PC-3 (cell line): Measurements from ENCODE around the gene FYTTD1. TPM values are rescaled to one million over a fixed set of nuclear protein-coding genes. Genes with fewer than 3 reads are reported as not detected.

ENCODE experiments used
- ATAC-seq: fragments of 200-7000 bp; cut with Tn5 transposase; 2 replicates; pipeline ENCODE4 v1.9.1; 2020; ENCODE audit warnings: mild to moderate bottlenecking, moderate library complexity
- BruUV-seq: library from RNA; stranded (reverse); fragments of 400-500 nt; replicated peaks from 2 replicates; lab custom pipeline; 2021; lab: Mats Ljungman, UMichigan
- CTCF ChIA-PET: fragments of 300-600 bp; sonication (Branson Sonifier 250); formaldehyde crosslinking; loops from one replicate; lab custom pipeline; 2022; ENCODE audit warnings: antibody characterized with exemption; lab: Charles Lee
- POLR2A ChIA-PET: fragments of 300-600 bp; sonication (Branson Sonifier 250); formaldehyde crosslinking; loops from one replicate; lab custom pipeline; 2022; ENCODE audit warnings: antibody characterized with exemption; ENCODE audit not compliant: unreplicated experiment; lab: Charles Lee
- DNase-seq: peaks from one replicate; pipeline ENCODE4 v3.0.0-alpha.2; 2015
- H2AFZ ChIP-seq: fragments of 300-600 bp; sonication (generic); 2 replicates; pipeline ENCODE4 v1.6.0; 2016; ENCODE audit warnings: antibody characterized with exemption, low read length
- H3F3A ChIP-seq: fragments of 300-600 bp; sonication (generic); one replicate; pipeline ENCODE4 v1.6.0; 2017; ENCODE audit warnings: antibody characterized with exemption, low read length, control low read depth, mild to moderate bottlenecking; ENCODE audit not compliant: unreplicated experiment
- H3K27ac ChIP-seq: fragments of 300-600 bp; sonication (generic); 2 replicates; pipeline ENCODE4 v1.5.1; 2016; ENCODE audit warnings: mild to moderate bottlenecking, low read length
- H3K27me3 ChIP-seq: fragments of 300-600 bp; sonication (generic); 2 replicates; pipeline ENCODE4 v1.6.1; 2016; ENCODE audit warnings: low read length, mixed read lengths
- H3K36me3 ChIP-seq: fragments of 300-600 bp; sonication (generic); 2 replicates; pipeline ENCODE4 v1.6.1; 2016; ENCODE audit warnings: low read depth, mixed run types, low read length, mixed read lengths
- H3K4me1 ChIP-seq: fragments of 300-600 bp; sonication (generic); 2 replicates; pipeline ENCODE4 v1.5.1; 2016; ENCODE audit warnings: low read length; ENCODE audit not compliant: insufficient read depth
- H3K4me2 ChIP-seq: fragments of 300-600 bp; sonication (generic); 2 replicates; pipeline ENCODE4 v1.6.0; 2016; ENCODE audit warnings: low read length
- H3K4me3 ChIP-seq: fragments of 300-600 bp; sonication (generic); 2 replicates; pipeline ENCODE4 v1.5.1; 2016; ENCODE audit warnings: mild to moderate bottlenecking, low read length, mixed read lengths
- H3K79me2 ChIP-seq: fragments of 300-600 bp; sonication (generic); 2 replicates; pipeline ENCODE4 v1.6.1; 2017; ENCODE audit warnings: low read length, mixed read lengths
- H3K9ac ChIP-seq: fragments of 300-600 bp; sonication (generic); 2 replicates; pipeline ENCODE4 v1.6.0; 2016; ENCODE audit warnings: mild to moderate bottlenecking, low read length
- H3K9me2 ChIP-seq: fragments of 300-600 bp; sonication (generic); replicated peaks from 2 replicates; pipeline ENCODE4 v1.6.1; 2016; ENCODE audit warnings: mixed run types, low read length, mixed read lengths
- H3K9me3 ChIP-seq: fragments of 300-600 bp; sonication (generic); 2 replicates; pipeline ENCODE4 v1.6.1; 2016; ENCODE audit warnings: low read length, mixed read lengths
- H4K20me1 ChIP-seq: fragments of 300-600 bp; sonication (generic); 2 replicates; pipeline ENCODE4 v1.6.1; 2016; ENCODE audit warnings: low read length, mixed read lengths
- CTCF ChIP-seq: fragments of 300-600 bp; sonication (generic); conservative IDR thresholded peaks from 2 replicates; pipeline ENCODE4 v1.5.1; 2017; ENCODE audit warnings: antibody characterized with exemption, low read depth, mild to moderate bottlenecking, low read length
- EZH2 ChIP-seq: fragments of 300-600 bp; sonication (generic); IDR thresholded peaks from one replicate; pipeline ENCODE4 v1.6.1; 2017; ENCODE audit warnings: antibody characterized with exemption, mild to moderate bottlenecking, low read length; ENCODE audit not compliant: unreplicated experiment
- EZH2phosphoT487 ChIP-seq: fragments of 300-600 bp; sonication (generic); IDR thresholded peaks from 2 replicates; pipeline ENCODE4 v1.6.1; 2018; ENCODE audit warnings: mild to moderate bottlenecking, antibody characterized with exemption, low read length, borderline replicate concordance
- intact Hi-C: fragments of 100-400 bp; cut with micrococcal nuclease; formaldehyde crosslinking; loops from 2 replicates; pipeline ENCODE4 v1.9.0; 2023
- total RNA-seq: library from RNA; depleted of rRNA; stranded (reverse); fragments of >200 nt; gene quantifications from 2 replicates; pipeline ENCODE4 v1.2.3, GENCODE V29; 2014

The FYTTD1 gene
- total RNA-seq, 1 experiment from 2014 or later: 85.4 TPM

DNA sequence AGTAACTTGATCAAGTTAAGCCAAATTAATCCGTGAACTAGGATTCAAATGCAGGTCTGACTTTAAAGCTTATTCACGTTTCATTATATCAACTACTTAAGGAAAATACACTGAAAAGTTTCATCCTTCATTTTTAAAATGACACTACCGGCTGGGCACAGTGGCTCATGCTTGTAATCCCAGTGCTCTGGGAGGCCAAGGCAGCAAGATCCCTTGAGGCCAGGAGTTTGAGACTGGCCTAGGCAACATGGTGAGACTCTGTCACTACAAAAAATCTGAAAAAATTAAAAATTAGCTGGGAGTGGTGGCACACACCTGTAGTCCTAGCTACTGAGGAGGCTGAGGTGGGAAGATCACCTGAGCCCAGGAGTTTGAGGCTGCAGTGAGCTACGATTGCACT lies 16.6 kb upstream of the FYTTD1 start:
- Histone ChIP-seq H2AFZ (no peak overlapping the region), H4K20me1 (no peaks in the 10 kb centered on the region), H3F3A (no peaks in the 10 kb centered on the region), H3K9me2 (no peaks in the 10 kb centered on the region), H3K4me2 (no peak overlapping the region), H3K4me1 (peaks cover 25% of the 10 kb centered on the region), H3K4me3 (no peak overlapping the region), H3K27me3 (no peaks in the 10 kb centered on the region), H3K36me3 (no peaks in the 10 kb centered on the region), H3K9ac (no peak overlapping the region), H3K79me2 (peaks cover 51% of the 10 kb centered on the region), H3K27ac (no peak overlapping the region), H3K9me3 (no peaks in the 10 kb centered on the region)
- POLR2A ChIA-PET: interaction anchor here (0.6 kb wide), 1 partner anchor 161 kb away, joined by 3 read pairs; no protein-coding TSS in a partner anchor
- intact Hi-C loops: no loop called here
- no peak for TF ChIP-seq EZH2
- no peak for DNase-seq
- no peak for ATAC-seq
- BruUV-seq: no TSS peak
- CTCF ChIA-PET: interaction anchor here (0.6 kb wide), 1 partner anchor 18 kb away, joined by 3 read pairs; no protein-coding TSS in a partner anchor

DNA sequence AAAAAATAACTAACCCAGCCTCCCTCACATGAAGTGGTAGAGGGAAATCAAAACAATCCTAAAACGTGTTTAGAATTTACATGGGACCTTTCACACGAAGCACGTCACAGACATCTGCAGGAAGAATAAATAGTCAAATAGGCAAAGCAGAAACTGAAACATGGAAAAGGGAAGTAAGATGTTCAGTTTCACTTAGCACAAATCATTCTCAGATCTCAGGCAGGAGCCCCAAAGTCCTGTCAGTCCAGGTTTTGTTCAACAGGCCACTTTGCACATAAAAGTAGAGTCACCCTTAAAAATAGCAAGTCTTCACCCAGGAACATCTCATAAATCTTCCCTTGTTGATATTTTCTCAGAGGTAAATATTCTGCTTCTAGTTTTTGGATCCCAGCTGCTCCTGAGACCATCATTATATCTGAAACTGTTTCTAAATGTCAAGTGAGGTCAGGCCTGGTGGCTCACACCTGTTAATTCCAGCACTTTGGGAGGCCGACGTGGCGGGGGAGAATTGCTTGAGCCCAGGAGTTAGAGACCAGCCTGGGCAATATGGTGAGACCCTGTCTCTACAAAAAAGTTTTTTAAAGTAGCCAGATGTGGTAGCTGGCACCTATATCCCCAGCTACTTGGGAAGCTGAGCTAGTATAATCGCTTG lies 14.9 kb upstream of the FYTTD1 start:
- DNase-seq: no peak
- Histone ChIP-seq H3F3A (no peaks in the 10 kb centered on the region), H2AFZ (no peak overlapping the region), H3K27me3 (no peaks in the 10 kb centered on the region), H3K9me3 (no peaks in the 10 kb centered on the region), H4K20me1 (no peaks in the 10 kb centered on the region), H3K9me2 (no peaks in the 10 kb centered on the region), H3K79me2 (peaks cover 51% of the 10 kb centered on the region), H3K36me3 (no peaks in the 10 kb centered on the region), H3K27ac (no peak overlapping the region), H3K4me2 (peak overlapping the region; percentile 97; the same call in 1 of the 2 replicates), H3K4me3 (no peak overlapping the region; the same call in 1 of the 2 replicates), H3K9ac (no peak overlapping the region), H3K4me1 (peaks cover 25% of the 10 kb centered on the region)
- BruUV-seq: no TSS peak
- no peak for TF ChIP-seq CTCF
- TF ChIP-seq EZH2: no peak
- TF ChIP-seq EZH2phosphoT487: no peak
- intact Hi-C loops: no loop called here
- ATAC-seq: no peak
- CTCF ChIA-PET: interaction anchor here (0.6 kb wide), 1 partner anchor 23 kb away, joined by 3 read pairs; no protein-coding TSS in a partner anchor
- POLR2A ChIA-PET: no interaction called here

- peak; percentile 14 for ATAC-seq
Measured at GRCh38 chr3:197736010-197736490, 13.6 kb upstream of the FYTTD1 start.

More at GRCh38 chr3:197736010-197736490, 13.6 kb upstream of the FYTTD1 start:
- intact Hi-C loops: no loop called here
- BruUV-seq: no TSS peak
- no peaks in the 10 kb centered on the region for H3K9me3 ChIP-seq
- TF ChIP-seq EZH2 (no peak), EZH2phosphoT487 (no peak), CTCF (no peak)
- peaks cover 51% of the 10 kb centered on the region for H3K79me2 ChIP-seq
- peak overlapping the region; percentile 7; the same call in 1 of the 2 replicates for H3K27ac ChIP-seq
- POLR2A ChIA-PET: interaction anchor here (0.6 kb wide), 1 partner anchor 82 kb away, joined by 3 read pairs; no protein-coding TSS in a partner anchor
- H2AFZ ChIP-seq: peak overlapping the region; percentile 90
- no peaks in the 10 kb centered on the region for H4K20me1 ChIP-seq
- H3K9ac ChIP-seq: peak overlapping the region; percentile 75
- DNase-seq: no peak
- CTCF ChIA-PET: no interaction called here
- H3K9me2 ChIP-seq: no peaks in the 10 kb centered on the region
- H3K4me1 ChIP-seq: peaks cover 18% of the 10 kb centered on the region
- H3K27me3 ChIP-seq: no peaks in the 10 kb centered on the region
- no peaks in the 10 kb centered on the region for H3K36me3 ChIP-seq
- H3F3A ChIP-seq: no peaks in the 10 kb centered on the region
- H3K4me2 ChIP-seq: peak overlapping the region; percentile 97
- peak overlapping the region; percentile 97 for H3K4me3 ChIP-seq
